GM10847 (cell line): ENCODE results near the gene FAF2.

ENCODE experiments used
- POLR2A ChIP-seq: IDR thresholded peaks from 2 replicates; pipeline ENCODE4 v1.6.1; 2011; ENCODE audit not compliant: insufficient read length; ENCODE audit errors: extremely low read depth

The FAF2 gene

GRCh38 chr5:176414704-176415103, 33.5 kb upstream of the FAF2 start:
- TF ChIP-seq POLR2A: no peak

GRCh38 chr5:176415240-176415951, 32.8 kb upstream of the FAF2 start:
- TF ChIP-seq POLR2A: no peak

- TF ChIP-seq POLR2A: peak; percentile 64
Measured at GRCh38 chr5:176415952-176416924, 31.9 kb upstream of the FAF2 start, which contains the start of gene CLTB. Gene CLTB, minus strand, starts transcription at chr5:176416539. Its CDS starts 176 bp downstream, at chr5:176416363.

- no peak for TF ChIP-seq POLR2A
Measured at GRCh38 chr5:176416965-176417364, 31.2 kb upstream of the FAF2 start.

- no peak for TF ChIP-seq POLR2A
Measured at GRCh38 chr5:176418251-176418650, 29.9 kb upstream of the FAF2 start.

GRCh38 chr5:176420086-176420485, 28.1 kb upstream of the FAF2 start:
- no peak for TF ChIP-seq POLR2A

- TF ChIP-seq POLR2A: no peak
Measured at GRCh38 chr5:176420972-176421544, 27.1 kb upstream of the FAF2 start.

GRCh38 chr5:176424181-176424580, 24.0 kb upstream of the FAF2 start:
- no peak for TF ChIP-seq POLR2A

- no peak for TF ChIP-seq POLR2A
Measured at GRCh38 chr5:176425138-176425537, 23.0 kb upstream of the FAF2 start.

GRCh38 chr5:176425791-176426190, 22.4 kb upstream of the FAF2 start:
- no peak for TF ChIP-seq POLR2A

- TF ChIP-seq POLR2A: no peak
Measured at GRCh38 chr5:176426876-176427275, 21.3 kb upstream of the FAF2 start.

- TF ChIP-seq POLR2A: no peak
Measured at GRCh38 chr5:176427971-176428370, 20.2 kb upstream of the FAF2 start.

GRCh38 chr5:176429972-176430371, 18.2 kb upstream of the FAF2 start:
- TF ChIP-seq POLR2A: no peak

GRCh38 chr5:176432707-176433106, 15.5 kb upstream of the FAF2 start:
- TF ChIP-seq POLR2A: no peak

- TF ChIP-seq POLR2A: no peak
Measured at GRCh38 chr5:176436656-176437055, 11.5 kb upstream of the FAF2 start.

- no peak for TF ChIP-seq POLR2A
Measured at GRCh38 chr5:176438959-176439757, 9.0 kb upstream of the FAF2 start.
